Large intestine (tissue), 3 donors: ENCODE measurements around the gene MRPL19. TPM values are rescaled to one million over a fixed set of nuclear protein-coding genes. Genes with fewer than 3 reads are reported as not detected.

Source experiments
- DNase-seq, 2 donors: peaks; one replicate each; pipeline versions ENCODE4 v3.0.0 to v3.0.0-alpha.2; 2013
- H3K27ac ChIP-seq: one replicate; pipeline ENCODE4 v1.5.1; 2013; ENCODE audit warnings: low read length
- H3K27me3 ChIP-seq: 2 replicates; pipeline ENCODE4 v1.6.1; 2013; ENCODE audit warnings: low read length; ENCODE audit not compliant: control insufficient read depth, insufficient read depth
- H3K36me3 ChIP-seq: 2 replicates; pipeline ENCODE4 v1.6.1; 2013; ENCODE audit warnings: low read length; ENCODE audit not compliant: control insufficient read depth, insufficient read depth
- H3K4me1 ChIP-seq: one replicate; pipeline ENCODE4 v1.6.1; 2013; ENCODE audit warnings: low read length; ENCODE audit not compliant: control insufficient read depth, insufficient read depth
- H3K4me3 ChIP-seq: one replicate; pipeline ENCODE4 v1.5.1; 2013; ENCODE audit warnings: low read length
- H3K9me3 ChIP-seq: one replicate; pipeline ENCODE4 v1.6.1; 2013; ENCODE audit warnings: mild to moderate bottlenecking, low read depth, low read length, moderate library complexity; ENCODE audit not compliant: control insufficient read depth
- WGBS: methylation state at CpG from one replicate; pipeline ENCODE4 v1.1.5; 2013; ENCODE audit warnings: low lambda C conversion rate; ENCODE audit not compliant: insufficient coverage; 5-methylcytosine and 5-hydroxymethylcytosine counted together
- polyA plus RNA-seq: library from polyadenylated mRNA; unstranded; fragments of 120-200 nt; gene quantifications from one replicate; pipeline ENCODE4 v1.2.1, GENCODE V29; 2013

The MRPL19 gene
- polyA plus RNA-seq, 1 donor, result 38.0 TPM

DNA sequence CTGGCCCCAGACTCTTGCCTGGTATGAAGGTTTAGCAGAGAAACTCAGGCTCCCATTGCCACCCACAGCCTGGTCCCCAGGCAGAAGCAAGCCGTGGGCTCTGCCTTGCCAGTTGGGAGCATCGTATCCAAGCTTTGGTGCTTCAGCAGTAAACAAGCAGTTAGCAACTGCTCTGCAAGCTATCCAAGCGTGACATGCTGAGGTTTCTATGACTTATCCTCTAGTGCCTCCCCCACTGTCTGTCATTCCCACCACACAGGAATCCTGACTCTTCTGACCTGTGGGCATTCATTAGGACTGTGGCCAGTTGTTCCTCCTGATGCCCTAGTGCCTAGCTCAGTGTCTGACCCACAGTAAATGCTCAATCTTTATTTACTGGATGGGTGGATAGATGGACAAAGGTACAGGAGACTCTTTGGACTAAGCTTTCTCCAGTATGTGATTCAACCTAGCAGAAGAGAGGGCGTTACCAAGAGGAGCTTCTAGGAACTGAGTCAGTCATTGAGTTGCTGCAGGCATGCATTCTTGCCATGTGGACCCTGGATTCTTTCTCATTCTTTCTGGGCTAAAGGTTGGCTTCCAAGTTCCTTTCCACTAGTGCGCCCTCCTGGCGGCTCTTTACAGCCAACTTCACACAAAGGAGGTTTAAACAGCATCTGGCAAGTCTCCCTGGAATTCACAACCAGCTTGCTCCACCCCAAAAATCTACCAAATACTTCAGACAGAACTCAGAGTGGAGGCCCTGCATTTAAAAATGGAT is 40.6 kb upstream of the MRPL19 start:
- Histone ChIP-seq H3K27me3 (no peaks in the 10 kb centered on the region), H3K36me3 (no peaks in the 10 kb centered on the region), H3K4me1 (peaks cover 28% of the 10 kb centered on the region), H3K9me3 (no peaks in the 10 kb centered on the region), H3K4me3 (no peak overlapping the region), H3K27ac (peak overlapping the region; percentile 69)
- WGBS, result no CpG with 5 or more reads among the region's 6 CpGs
- peak; percentile 66 to 72 for DNase-seq

DNA sequence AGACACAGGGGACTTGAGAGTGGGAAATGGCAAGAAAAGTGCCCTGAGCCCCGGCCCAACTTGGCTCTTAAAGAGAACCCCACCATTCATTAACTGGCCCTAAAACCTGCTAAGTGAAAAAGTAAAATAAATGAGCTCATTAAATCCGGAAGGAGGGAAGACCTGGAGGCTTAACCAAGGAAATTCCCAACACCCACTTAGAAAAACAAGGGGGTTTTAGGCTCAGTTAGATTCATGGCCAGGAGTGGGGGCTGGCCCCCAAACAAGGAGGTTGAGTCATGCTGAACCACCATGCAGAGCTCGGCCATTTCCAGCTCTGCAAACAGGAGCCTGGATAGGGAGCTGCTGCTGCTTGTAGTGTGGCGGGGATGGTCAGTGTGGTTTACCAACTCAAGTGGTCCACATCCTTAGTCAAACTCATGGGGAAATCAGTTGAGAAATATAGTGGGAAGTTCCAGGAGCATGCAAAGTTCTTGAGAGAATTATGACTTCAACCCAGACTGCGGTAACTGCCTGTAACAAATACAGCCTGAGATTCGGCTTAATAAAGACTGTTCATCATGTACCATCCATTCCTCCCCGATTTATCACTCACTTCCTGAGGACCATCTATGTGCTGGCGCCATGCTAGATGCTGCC is 39.7 kb upstream of the MRPL19 start:
- H3K27me3 ChIP-seq, result no peaks in the 10 kb centered on the region
- no CpG with 5 or more reads among the region's 8 CpGs for WGBS
- peaks cover 23% of the 10 kb centered on the region for H3K4me1 ChIP-seq
- H3K4me3 ChIP-seq, result no peak overlapping the region
- DNase-seq, result no peak
- no peaks in the 10 kb centered on the region for H3K36me3 ChIP-seq
- H3K9me3 ChIP-seq, result no peaks in the 10 kb centered on the region
- peak overlapping the region; percentile 26 for H3K27ac ChIP-seq

DNA sequence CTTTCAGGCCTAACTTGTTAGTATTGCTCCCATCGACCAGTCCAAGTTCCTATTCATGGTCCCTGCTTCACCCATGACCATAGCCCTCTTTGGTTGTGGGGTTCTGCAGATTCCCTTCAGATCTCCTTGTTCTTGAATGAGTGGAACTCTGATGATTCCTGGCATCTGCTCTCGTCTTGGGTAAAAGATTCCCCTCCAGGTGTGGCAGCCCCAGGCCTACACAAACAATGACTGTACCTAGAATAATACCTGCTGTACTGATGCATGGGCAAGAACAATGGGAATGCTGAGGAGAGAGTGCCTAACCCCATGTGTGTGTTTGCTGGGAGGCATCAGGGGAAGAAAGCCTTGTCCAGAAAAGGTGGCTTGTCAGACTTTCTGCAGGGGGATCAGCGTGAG is 39.2 kb upstream of the MRPL19 start:
- no peak for DNase-seq
- Histone ChIP-seq H3K4me3 (no peak overlapping the region), H3K36me3 (no peaks in the 10 kb centered on the region), H3K4me1 (peaks cover 20% of the 10 kb centered on the region), H3K27me3 (no peaks in the 10 kb centered on the region), H3K9me3 (no peaks in the 10 kb centered on the region), H3K27ac (no peak overlapping the region)
- WGBS, result 80% methylated on average over 1 of the region's 3 CpGs

DNA sequence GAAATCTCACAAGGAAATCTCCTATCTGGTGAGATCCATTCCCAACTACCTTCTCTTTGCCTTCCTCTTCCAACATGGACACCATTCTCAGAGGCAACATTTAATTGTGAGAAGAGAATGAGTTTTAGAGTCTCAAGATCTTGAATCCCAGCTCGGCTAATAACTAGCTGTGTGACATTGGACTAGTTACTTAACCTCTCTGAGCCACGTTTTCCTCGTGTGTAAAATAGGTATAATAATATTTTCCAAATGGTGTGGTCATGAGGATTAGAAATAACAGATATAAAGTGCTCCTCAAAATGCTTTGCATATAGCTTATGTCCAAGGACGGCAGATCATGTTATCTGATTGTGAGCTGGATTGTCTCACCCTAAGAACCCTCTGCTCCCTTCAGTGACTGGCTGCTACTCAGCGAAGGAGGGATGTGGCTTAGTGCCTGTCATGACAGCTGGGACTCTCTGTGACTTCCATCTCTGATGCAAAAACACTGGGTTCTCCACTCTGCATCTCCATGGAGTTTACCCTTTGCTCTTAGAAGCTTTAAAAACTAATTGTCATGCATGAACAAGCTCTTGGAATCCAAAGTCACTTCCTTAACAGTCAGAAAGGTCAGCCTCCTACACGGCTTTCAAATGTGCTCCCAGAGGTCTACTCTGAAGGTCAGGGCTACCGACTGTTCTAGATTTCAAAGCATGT is 38.4 kb upstream of the MRPL19 start:
- peak; percentile 51 to 78 for DNase-seq

DNA sequence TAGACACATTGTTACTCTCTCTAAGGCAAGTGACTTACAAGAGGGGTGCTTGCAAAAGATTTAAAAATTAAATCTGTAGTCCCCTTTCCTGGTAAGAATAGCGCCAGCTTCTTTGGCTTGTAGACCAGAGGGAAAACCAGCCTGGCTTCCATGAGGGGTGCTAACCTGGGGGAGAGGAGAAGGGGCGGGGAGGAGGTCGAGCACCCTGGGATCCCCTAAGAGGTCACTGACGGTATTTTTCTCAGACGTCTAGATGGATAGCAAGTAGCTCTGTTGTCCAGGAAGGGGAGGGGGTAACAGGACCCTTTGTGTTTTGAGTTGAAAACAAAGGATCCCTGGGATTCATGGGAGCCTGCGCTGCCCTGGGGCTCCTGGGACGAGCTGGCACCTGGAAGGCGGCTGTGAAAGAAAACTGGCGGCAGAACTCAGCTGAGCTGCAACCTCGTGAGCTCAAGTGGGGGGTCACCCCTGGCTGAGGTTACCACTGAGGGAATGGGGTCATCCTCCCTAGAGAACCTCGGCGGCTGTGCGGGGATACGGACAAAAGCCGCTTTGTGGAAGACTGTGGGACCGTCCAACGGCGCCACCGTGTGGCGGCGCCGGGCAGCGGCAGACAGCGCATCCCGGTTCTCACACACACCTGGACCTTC is 37.8 kb upstream of the MRPL19 start:
- Histone ChIP-seq H3K9me3 (no peaks in the 10 kb centered on the region), H3K27me3 (no peaks in the 10 kb centered on the region), H3K36me3 (no peaks in the 10 kb centered on the region), H3K4me1 (peaks cover 15% of the 10 kb centered on the region), H3K27ac (peak overlapping the region; percentile 64), H3K4me3 (peak overlapping the region; percentile 19)
- DNase-seq, result peak; percentile 64 to 69
- WGBS, result no CpG with 5 or more reads among the region's 25 CpGs

More for the DNA sequence above, 38.4 kb upstream of the MRPL19 start:
- Histone ChIP-seq H3K36me3 (no peaks in the 10 kb centered on the region), H3K27ac (peak overlapping the region; percentile 64), H3K4me3 (no peak overlapping the region), H3K27me3 (no peaks in the 10 kb centered on the region), H3K9me3 (no peaks in the 10 kb centered on the region), H3K4me1 (peaks cover 18% of the 10 kb centered on the region)
- 77% methylated on average over 2 of the region's 7 CpGs for WGBS

DNA sequence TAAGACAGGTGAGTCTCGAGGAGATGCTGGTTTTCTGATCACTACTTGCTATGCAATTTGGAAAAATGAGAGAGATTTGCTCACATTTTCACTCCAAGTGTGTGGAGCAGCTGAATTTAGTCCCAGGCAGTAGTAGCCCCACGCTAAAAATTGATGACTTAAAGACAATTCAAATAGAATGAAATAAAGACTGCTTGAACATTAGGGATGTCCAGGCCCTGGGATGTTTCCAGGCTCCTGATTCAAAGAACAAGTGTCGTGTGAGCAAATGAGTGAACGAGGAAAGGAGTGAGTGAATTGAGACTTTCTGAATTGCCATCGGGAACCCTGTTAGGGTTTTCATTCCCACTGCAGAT is 37.3 kb upstream of the MRPL19 start:
- Histone ChIP-seq H3K4me1 (peaks cover 16% of the 10 kb centered on the region), H3K9me3 (no peaks in the 10 kb centered on the region), H3K36me3 (no peaks in the 10 kb centered on the region), H3K27me3 (no peaks in the 10 kb centered on the region), H3K4me3 (no peak overlapping the region), H3K27ac (no peak overlapping the region)
- DNase-seq, result no peak
- WGBS, result 100% methylated on average over 1 of the region's 5 CpGs

DNA sequence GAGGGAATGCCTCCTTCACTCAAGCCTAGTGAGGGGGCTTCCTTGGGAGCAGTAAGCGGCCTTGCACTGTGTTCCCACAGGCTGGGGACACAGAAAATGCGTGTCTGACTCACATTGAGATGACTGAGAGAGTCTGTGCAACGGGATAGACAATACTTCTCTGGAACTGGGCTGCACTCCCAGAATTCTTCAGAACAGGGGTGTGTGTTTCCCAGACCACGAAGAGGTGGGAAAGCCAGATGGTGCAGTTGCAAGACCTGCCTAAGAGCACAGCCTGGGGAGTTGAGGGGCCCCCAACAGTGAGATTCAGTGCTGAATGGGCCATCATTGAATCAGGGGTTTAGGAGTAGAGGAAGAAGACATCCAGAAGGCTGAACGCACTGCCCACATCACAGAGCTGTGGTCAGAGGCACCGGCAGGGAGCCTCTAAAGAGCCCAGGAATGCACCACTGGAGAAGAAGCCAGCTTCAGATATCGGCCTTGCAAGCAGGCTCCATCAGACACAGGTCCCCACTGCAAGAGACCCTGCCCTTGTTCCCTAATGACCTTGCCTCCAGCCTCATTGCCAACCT is 36.6 kb upstream of the MRPL19 start:
- no CpG with 5 or more reads among the region's 7 CpGs for WGBS
- Histone ChIP-seq H3K27ac (no peak overlapping the region), H3K27me3 (no peaks in the 10 kb centered on the region), H3K36me3 (no peaks in the 10 kb centered on the region), H3K9me3 (no peaks in the 10 kb centered on the region), H3K4me1 (peaks cover 21% of the 10 kb centered on the region), H3K4me3 (no peak overlapping the region)
- no peak for DNase-seq

DNA sequence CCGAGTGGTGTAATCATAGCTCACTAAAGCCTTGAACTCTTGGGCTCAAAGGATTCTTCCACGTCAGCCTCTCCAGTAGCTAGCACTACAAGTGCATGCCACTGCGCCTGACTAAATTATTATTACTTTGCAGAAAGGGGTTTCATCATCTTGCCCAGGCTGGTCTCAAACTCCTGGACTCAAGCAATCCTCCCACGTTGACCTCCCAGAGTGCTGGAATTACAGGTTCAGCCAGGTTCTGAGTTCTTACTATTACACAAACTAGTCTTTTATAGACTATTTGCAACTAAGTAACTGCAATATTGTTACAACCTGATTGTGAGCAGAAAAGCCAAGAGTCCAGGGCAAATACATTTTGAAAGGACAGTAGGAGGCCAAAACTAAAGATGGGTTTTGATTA is 35.9 kb upstream of the MRPL19 start:
- DNase-seq, result no peak
- Histone ChIP-seq H3K27me3 (no peaks in the 10 kb centered on the region), H3K4me1 (peaks cover 19% of the 10 kb centered on the region), H3K27ac (no peak overlapping the region), H3K36me3 (no peaks in the 10 kb centered on the region), H3K4me3 (no peak overlapping the region), H3K9me3 (no peaks in the 10 kb centered on the region)
- WGBS, result no CpG with 5 or more reads among the region's 4 CpGs

DNA sequence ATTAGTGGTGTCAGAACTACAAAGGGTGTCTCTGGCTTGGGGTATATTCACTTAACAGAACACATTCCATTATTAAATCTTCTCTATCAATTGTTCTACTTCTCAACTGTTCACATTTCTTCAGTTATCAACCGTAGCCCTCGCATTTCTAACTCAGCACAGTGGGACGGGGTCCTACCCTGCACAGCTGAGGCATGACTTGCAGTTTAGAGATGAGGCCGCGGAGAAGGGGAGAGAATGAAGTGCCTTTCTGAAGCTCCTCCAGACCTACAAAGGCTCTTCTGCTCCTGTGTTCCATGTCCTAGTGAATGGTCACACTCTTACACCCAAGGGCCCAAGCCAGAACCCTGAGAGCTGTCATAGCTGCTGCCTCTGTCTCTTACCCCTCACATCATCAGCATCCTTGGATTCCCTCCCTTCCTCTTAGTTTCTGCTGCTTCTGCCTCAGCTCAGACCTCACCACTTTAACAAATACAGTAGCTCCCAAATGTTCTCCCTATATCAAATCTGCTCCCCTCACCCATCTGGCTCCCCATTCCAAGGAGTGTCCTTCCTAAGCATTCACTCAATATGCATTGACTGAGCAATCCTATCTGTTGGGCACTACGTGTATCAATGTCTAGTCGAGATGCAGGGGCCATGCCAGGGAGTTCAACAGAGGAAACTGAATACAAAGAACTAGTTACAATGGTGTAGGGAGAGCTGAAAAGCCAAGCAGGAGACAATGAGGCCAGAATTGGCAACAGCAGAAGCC is 34.3 kb upstream of the MRPL19 start:
- DNase-seq, result no peak
- no peak overlapping the region for H3K27ac ChIP-seq
- WGBS, result 100% methylated on average over 2 of the region's 7 CpGs
- no peak overlapping the region for H3K4me3 ChIP-seq
- peaks cover 14% of the 10 kb centered on the region for H3K4me1 ChIP-seq
- H3K27me3 ChIP-seq, result no peaks in the 10 kb centered on the region
- no peaks in the 10 kb centered on the region for H3K9me3 ChIP-seq
- H3K36me3 ChIP-seq, result no peaks in the 10 kb centered on the region
